ENCODE data around the gene SOX6. TPM values are rescaled to one million over a fixed set of nuclear protein-coding genes. Genes with fewer than 3 reads are reported as not detected.

SOX6 gene
- total and polyA plus RNA-seq, 2 experiments from 2014 or later, result 0.03 to 0.66 TPM

- TF ChIP-seq REST (IDR thresholded peaks at IDR 0.05; ENCODE audit: unreplicated experiment) (no peak), ZNF462 (CRISPR knock-in tag; IDR thresholded peaks at IDR 0.05) (no peak), CREB1 (CRISPR knock-in tag; IDR thresholded peaks at IDR 0.05; ENCODE audit: low read depth) (no peak)
- TF ChIP-seq, protein P1, sequence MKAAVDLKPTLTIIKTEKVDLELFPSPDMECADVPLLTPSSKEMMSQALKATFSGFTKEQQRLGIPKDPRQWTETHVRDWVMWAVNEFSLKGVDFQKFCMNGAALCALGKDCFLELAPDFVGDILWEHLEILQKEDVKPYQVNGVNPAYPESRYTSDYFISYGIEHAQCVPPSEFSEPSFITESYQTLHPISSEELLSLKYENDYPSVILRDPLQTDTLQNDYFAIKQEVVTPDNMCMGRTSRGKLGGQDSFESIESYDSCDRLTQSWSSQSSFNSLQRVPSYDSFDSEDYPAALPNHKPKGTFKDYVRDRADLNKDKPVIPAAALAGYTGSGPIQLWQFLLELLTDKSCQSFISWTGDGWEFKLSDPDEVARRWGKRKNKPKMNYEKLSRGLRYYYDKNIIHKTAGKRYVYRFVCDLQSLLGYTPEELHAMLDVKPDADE (IDR thresholded peaks at IDR 0.05), result no peak
These were observed 275.5 kb downstream of the SOX6 start (continued) for GRCh38 chr11:16080688-16081381.

All from GM23338 (cell line).